H7 (cell line): Measurements from ENCODE around the gene PTPRO. TPM values are rescaled to one million over a fixed set of nuclear protein-coding genes. Genes with fewer than 3 reads are reported as not detected.
A peak's percentile ranks its signal among the peaks of the same experiment; 100 is the strongest.

ENCODE experiments used
- DNase-seq: peaks from one replicate; pipeline ENCODE4 v3.0.0; 2012
- H3K27me3 ChIP-seq: 2 replicates; pipeline ENCODE4 v1.6.0; 2011; ENCODE audit warnings: mild to moderate bottlenecking, low read length; ENCODE audit not compliant: control insufficient read depth, insufficient read depth
- H3K36me3 ChIP-seq: replicated peaks from 2 replicates; pipeline ENCODE4 v1.5.1; 2011; ENCODE audit warnings: low read length; ENCODE audit not compliant: control insufficient read depth, insufficient read depth
- H3K4me3 ChIP-seq: 2 replicates; pipeline ENCODE4 v1.5.1; 2011; ENCODE audit warnings: low read depth, mild to moderate bottlenecking, control low read depth, low read length, moderate library complexity; ENCODE audit not compliant: insufficient read depth
- total RNA-seq: library from RNA; depleted of rRNA; stranded (reverse); fragments of >200 nt; shearing (Covaris generic); gene quantifications from 2 replicates; pipeline ENCODE4 v1.2.3, GENCODE V29; 2014

The PTPRO gene
- total RNA-seq, 1 experiment from 2014 or later, result 0.42 TPM

DNA sequence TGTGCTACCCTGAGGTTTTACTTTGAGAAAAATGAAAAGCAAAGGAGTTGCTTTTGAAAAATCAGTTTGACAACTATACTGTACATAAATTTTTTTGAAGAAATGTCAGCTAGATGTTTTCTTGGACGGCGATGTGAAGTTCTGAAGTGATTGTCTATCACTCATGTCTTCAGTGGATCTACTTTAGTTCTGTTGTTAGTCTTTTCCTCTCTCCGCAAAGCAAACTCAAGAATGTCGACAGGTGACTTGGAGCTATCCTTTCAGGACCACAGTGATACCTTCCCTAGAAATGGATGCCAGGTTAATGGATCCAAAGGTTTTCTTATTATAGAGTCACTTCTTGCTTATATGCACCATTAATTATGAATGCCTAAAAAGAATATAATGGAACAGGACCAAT lies 1.2 kb downstream of the PTPRO start:
- Histone ChIP-seq H3K27me3 (peaks cover 26% of the 10 kb centered on the region), H3K4me3 (no peak overlapping the region), H3K36me3 (no peaks in the 10 kb centered on the region)
- peak; percentile 52 for DNase-seq

DNA sequence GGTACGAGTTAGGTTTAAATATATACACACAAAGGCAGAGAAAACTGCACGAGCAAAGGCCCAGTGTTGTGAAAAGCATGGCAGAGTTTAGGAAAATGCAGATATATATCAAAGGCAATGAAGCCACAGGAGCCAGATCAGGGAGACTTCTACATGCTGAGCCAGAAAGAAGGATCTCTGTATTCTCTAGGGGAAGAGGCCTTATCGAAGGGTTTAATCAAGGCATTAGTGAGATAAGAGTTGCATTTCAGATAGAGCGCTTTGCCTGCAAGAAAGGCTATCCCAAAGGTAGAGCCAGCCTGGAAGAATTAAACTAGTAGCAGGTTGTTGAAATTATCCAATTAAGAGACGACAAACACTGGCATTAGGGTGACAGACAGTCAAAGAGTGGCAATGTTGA lies 7.6 kb downstream of the PTPRO start:
- Histone ChIP-seq H3K27me3 (no peaks in the 10 kb centered on the region; the same call in 1 of the 2 replicates), H3K4me3 (no peak overlapping the region), H3K36me3 (no peaks in the 10 kb centered on the region)
- no peak for DNase-seq

DNA sequence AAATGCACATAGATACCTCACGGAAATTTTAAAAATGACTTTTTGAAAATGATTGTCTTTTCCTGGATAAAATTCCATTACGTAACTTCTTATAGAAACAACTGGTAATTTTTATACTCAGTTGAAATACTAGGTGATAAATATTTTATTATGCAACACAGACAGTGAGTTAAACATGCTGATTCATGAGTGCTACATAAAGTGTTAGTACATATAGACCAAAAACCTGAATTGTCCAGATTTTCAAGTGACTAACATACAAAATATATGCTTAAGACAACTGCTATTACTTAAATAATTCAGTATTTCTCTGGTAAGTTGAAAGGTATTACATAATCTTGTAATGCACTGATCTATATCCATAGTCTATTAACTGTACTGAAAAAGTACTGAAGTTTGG lies 11.9 kb downstream of the PTPRO start:
- no peaks in the 10 kb centered on the region for H3K36me3 ChIP-seq
- DNase-seq, result no peak
- H3K27me3 ChIP-seq, result no peaks in the 10 kb centered on the region
- H3K4me3 ChIP-seq, result no peak overlapping the region

GRCh38 chr12:15335959-15336358 lies 13.7 kb downstream of the PTPRO start:
- H3K4me3 ChIP-seq, result no peak overlapping the region
- no peaks in the 10 kb centered on the region for H3K36me3 ChIP-seq
- H3K27me3 ChIP-seq, result no peaks in the 10 kb centered on the region
- no peak for DNase-seq

- Histone ChIP-seq H3K36me3 (no peaks in the 10 kb centered on the region), H3K27me3 (no peaks in the 10 kb centered on the region), H3K4me3 (no peak overlapping the region)
- no peak for DNase-seq
Measured at GRCh38 chr12:15336768-15337553, 14.7 kb downstream of the PTPRO start.

- Histone ChIP-seq H3K4me3 (no peak overlapping the region), H3K27me3 (no peaks in the 10 kb centered on the region), H3K36me3 (no peaks in the 10 kb centered on the region)
- DNase-seq, result no peak
Measured at GRCh38 chr12:15341371-15341770, 19.1 kb downstream of the PTPRO start.

- Histone ChIP-seq H3K36me3 (no peaks in the 10 kb centered on the region), H3K27me3 (no peaks in the 10 kb centered on the region)
- DNase-seq, result no peak
Measured at GRCh38 chr12:15344561-15344960, 22.3 kb downstream of the PTPRO start.

GRCh38 chr12:15346488-15346887 lies 24.2 kb downstream of the PTPRO start:
- Histone ChIP-seq H3K4me3 (no peak overlapping the region), H3K36me3 (no peaks in the 10 kb centered on the region), H3K27me3 (no peaks in the 10 kb centered on the region)
- no peak for DNase-seq

More at GRCh38 chr12:15344561-15344960, 22.3 kb downstream of the PTPRO start:
- H3K4me3 ChIP-seq, result no peak overlapping the region

- no peaks in the 10 kb centered on the region for H3K36me3 ChIP-seq
- H3K4me3 ChIP-seq, result no peak overlapping the region
- no peaks in the 10 kb centered on the region for H3K27me3 ChIP-seq
- DNase-seq, result no peak
Measured at GRCh38 chr12:15350643-15351042, 28.3 kb downstream of the PTPRO start.

- H3K27me3 ChIP-seq, result no peaks in the 10 kb centered on the region
- H3K36me3 ChIP-seq, result no peaks in the 10 kb centered on the region
- no peak overlapping the region for H3K4me3 ChIP-seq
- no peak for DNase-seq
Measured at GRCh38 chr12:15355766-15356165, 33.5 kb downstream of the PTPRO start.

DNA sequence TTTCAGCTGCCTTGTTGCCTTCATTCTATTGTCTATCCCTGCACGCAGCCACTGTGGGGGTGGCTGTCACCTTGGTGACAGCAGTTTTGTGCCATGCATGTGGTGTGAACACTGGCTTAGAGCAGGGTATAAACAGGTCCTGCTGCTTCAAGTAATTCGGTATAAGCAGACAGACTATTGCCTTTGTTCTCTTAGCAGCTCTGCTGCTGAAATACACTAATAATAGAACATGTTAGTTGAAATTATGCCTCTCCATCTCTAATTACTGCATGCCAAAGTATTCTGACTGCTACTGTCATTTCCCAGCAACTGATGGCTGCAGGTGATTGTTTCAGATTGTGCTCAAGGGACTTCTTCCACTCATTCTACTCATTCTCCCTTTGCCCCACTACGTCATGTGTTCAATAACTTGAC lies 34.6 kb downstream of the PTPRO start:
- Histone ChIP-seq H3K4me3 (no peak overlapping the region), H3K36me3 (no peaks in the 10 kb centered on the region), H3K27me3 (no peaks in the 10 kb centered on the region)
- DNase-seq, result no peak

GRCh38 chr12:15364221-15365160 lies 42.2 kb downstream of the PTPRO start:
- Histone ChIP-seq H3K4me3 (no peak overlapping the region), H3K27me3 (no peaks in the 10 kb centered on the region), H3K36me3 (no peaks in the 10 kb centered on the region)
- DNase-seq, result no peak

GRCh38 chr12:15368812-15369211 lies 46.5 kb downstream of the PTPRO start:
- Histone ChIP-seq H3K36me3 (no peaks in the 10 kb centered on the region), H3K27me3 (no peaks in the 10 kb centered on the region), H3K4me3 (no peak overlapping the region)
- DNase-seq, result no peak

GRCh38 chr12:15372352-15372751 lies 50.0 kb downstream of the PTPRO start:
- Histone ChIP-seq H3K36me3 (no peaks in the 10 kb centered on the region), H3K27me3 (no peaks in the 10 kb centered on the region), H3K4me3 (no peak overlapping the region)
- DNase-seq, result no peak

DNA sequence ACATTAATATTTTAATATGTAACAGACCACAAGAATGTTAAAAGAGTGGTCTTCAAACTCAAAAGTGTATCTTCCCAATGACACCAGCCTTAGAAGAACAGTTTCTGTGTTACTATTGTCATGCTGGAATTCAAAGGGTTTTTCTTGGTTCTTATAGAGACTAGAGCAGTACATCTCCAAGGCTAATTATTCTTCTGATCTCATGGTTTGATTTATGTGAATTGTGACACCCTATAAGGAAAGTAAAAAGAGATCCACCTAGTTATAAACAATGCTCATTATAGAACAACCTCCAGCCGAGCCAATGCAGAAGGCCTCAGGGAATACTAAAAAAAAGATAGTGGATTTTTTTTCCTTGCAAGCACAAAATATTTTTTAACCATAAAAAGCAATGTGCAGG lies 65.5 kb downstream of the PTPRO start:
- Histone ChIP-seq H3K27me3 (no peaks in the 10 kb centered on the region), H3K4me3 (no peak overlapping the region), H3K36me3 (no peaks in the 10 kb centered on the region)
- DNase-seq, result no peak
